ACC112 (cell line): ENCODE data around the gene DNAH11.
"Not testable (repeated sequence)": the region's sequence is repeated elsewhere in the genome, so short reads cannot be mapped to it uniquely, and the experiment has no call there.

Source experiments
- H2AFZ ChIP-seq: fragments of 200-600 bp; sonication (generic); one replicate; pipeline ENCODE4 v1.6.0; 2017; ENCODE audit warnings: antibody characterized with exemption, low read length; ENCODE audit not compliant: unreplicated experiment
- H3K27ac ChIP-seq: fragments of 200-600 bp; sonication (generic); 2 replicates; pipeline ENCODE4 v1.5.1; 2014; ENCODE audit warnings: low read depth, mild to moderate bottlenecking, antibody characterized with exemption, low read length, moderate library complexity
- H3K27me3 ChIP-seq: fragments of 200-600 bp; sonication (generic); 2 replicates; pipeline ENCODE4 v1.6.1; 2014; ENCODE audit warnings: mild to moderate bottlenecking, antibody characterized with exemption, low read length, moderate library complexity, mixed read lengths; ENCODE audit not compliant: insufficient read depth
- H3K36me3 ChIP-seq: fragments of 200-600 bp; sonication (generic); 2 replicates; pipeline ENCODE4 v1.6.1; 2016; ENCODE audit warnings: mild to moderate bottlenecking, antibody characterized with exemption, low read length, moderate library complexity, mixed read lengths; ENCODE audit not compliant: insufficient read depth
- H3K4me1 ChIP-seq: fragments of 200-600 bp; sonication (generic); one replicate; pipeline ENCODE4 v1.6.1; 2016; ENCODE audit warnings: low read length, mixed read lengths; ENCODE audit not compliant: insufficient read depth, unreplicated experiment, control insufficient read depth
- H3K4me3 ChIP-seq: fragments of 200-600 bp; sonication (generic); 2 replicates; pipeline ENCODE4 v1.5.1; 2014; ENCODE audit warnings: mild to moderate bottlenecking, low read depth, low read length
- H3K79me2 ChIP-seq: fragments of 200-600 bp; sonication (generic); one replicate; pipeline ENCODE4 v1.6.0; 2016; ENCODE audit warnings: low read length; ENCODE audit not compliant: control insufficient read depth, unreplicated experiment, insufficient read depth

The DNAH11 gene

GRCh38 chr7:21526448-21526847, 16.4 kb upstream of the DNAH11 start:
- Histone ChIP-seq H3K27me3 (no peaks in the 10 kb centered on the region), H3K27ac (no peak overlapping the region), H3K4me3 (no peak overlapping the region), H3K79me2 (no peaks in the 10 kb centered on the region), H2AFZ (no peak overlapping the region), H3K36me3 (no peaks in the 10 kb centered on the region), H3K4me1 (no peaks in the 10 kb centered on the region)

GRCh38 chr7:21532485-21532884, 10.4 kb upstream of the DNAH11 start:
- H2AFZ ChIP-seq, H3K27me3 ChIP-seq, H3K4me1 ChIP-seq, H3K4me3 ChIP-seq, H3K79me2 ChIP-seq, H3K36me3 ChIP-seq, H3K27ac ChIP-seq: not testable (repeated sequence)

- not testable (repeated sequence) for H3K27me3 ChIP-seq, H3K27ac ChIP-seq, H3K4me1 ChIP-seq, H3K4me3 ChIP-seq, H2AFZ ChIP-seq, H3K36me3 ChIP-seq, H3K79me2 ChIP-seq
Observed at GRCh38 chr7:21533646-21534045, 9.2 kb upstream of the DNAH11 start.

- H3K27ac ChIP-seq = not testable (repeated sequence)
Observed at GRCh38 chr7:21536445-21537118, 6.3 kb upstream of the DNAH11 start.

GRCh38 chr7:21538936-21539495, 3.8 kb upstream of the DNAH11 start:
- H3K27ac ChIP-seq = no peak overlapping the region
- peak overlapping the region; percentile 74 for H2AFZ ChIP-seq
- no peaks in the 10 kb centered on the region for H3K36me3 ChIP-seq
- no peaks in the 10 kb centered on the region for H3K79me2 ChIP-seq
- no peaks in the 10 kb centered on the region for H3K4me1 ChIP-seq
- peak overlapping the region; percentile 23; the same call in 1 of the 2 replicates for H3K4me3 ChIP-seq
- H3K27me3 ChIP-seq = 0 out of 2 replicates have a peak, but pooled peaks cover 4% of the 10 kb centered on the region

More at GRCh38 chr7:21536445-21537118, 6.3 kb upstream of the DNAH11 start:
- not testable (repeated sequence) for H3K4me1 ChIP-seq, H3K36me3 ChIP-seq, H3K79me2 ChIP-seq, H3K27me3 ChIP-seq, H2AFZ ChIP-seq, H3K4me3 ChIP-seq

- H3K4me3 ChIP-seq = peak overlapping the region; percentile 82
- H3K4me1 ChIP-seq = peaks cover 4% of the 10 kb centered on the region
- H3K27ac ChIP-seq = no peak overlapping the region
- 0 out of 2 replicates have a peak, but pooled peaks cover 4% of the 10 kb centered on the region for H3K27me3 ChIP-seq
- H3K36me3 ChIP-seq = no peaks in the 10 kb centered on the region
- no peaks in the 10 kb centered on the region for H3K79me2 ChIP-seq
- H2AFZ ChIP-seq = peak overlapping the region; percentile 87
Observed at GRCh38 chr7:21543528-21544302, 876 bp downstream of the DNAH11 start.

- Histone ChIP-seq H3K4me3 (peak overlapping the region; percentile 82), H2AFZ (peak overlapping the region; percentile 87)
Observed at GRCh38 chr7:21544303-21544656, 1.4 kb downstream of the DNAH11 start.

GRCh38 chr7:21544715-21545114, 1.9 kb downstream of the DNAH11 start:
- Histone ChIP-seq H3K36me3 (no peaks in the 10 kb centered on the region), H3K4me3 (peak overlapping the region; percentile 82), H2AFZ (no peak overlapping the region), H3K4me1 (peaks cover 4% of the 10 kb centered on the region), H3K27ac (no peak overlapping the region), H3K79me2 (no peaks in the 10 kb centered on the region), H3K27me3 (0 out of 2 replicates have a peak, but pooled peaks cover 4% of the 10 kb centered on the region)

More at GRCh38 chr7:21544303-21544656, 1.4 kb downstream of the DNAH11 start:
- no peak overlapping the region for H3K27ac ChIP-seq
- H3K36me3 ChIP-seq = no peaks in the 10 kb centered on the region
- H3K27me3 ChIP-seq = 0 out of 2 replicates have a peak, but pooled peaks cover 4% of the 10 kb centered on the region
- H3K79me2 ChIP-seq = no peaks in the 10 kb centered on the region
- peaks cover 4% of the 10 kb centered on the region for H3K4me1 ChIP-seq

- H3K4me3 ChIP-seq = no peak overlapping the region
- no peak overlapping the region for H3K27ac ChIP-seq
- no peaks in the 10 kb centered on the region for H3K79me2 ChIP-seq
- peaks cover 4% of the 10 kb centered on the region for H3K4me1 ChIP-seq
- peak overlapping the region; percentile 63 for H2AFZ ChIP-seq
- H3K27me3 ChIP-seq = 0 out of 2 replicates have a peak, but pooled peaks cover 2% of the 10 kb centered on the region
- H3K36me3 ChIP-seq = no peaks in the 10 kb centered on the region
Observed at GRCh38 chr7:21547501-21547900, 4.7 kb downstream of the DNAH11 start.

- Histone ChIP-seq H3K27ac (no peak overlapping the region), H3K4me1 (peaks cover 4% of the 10 kb centered on the region), H2AFZ (no peak overlapping the region), H3K27me3 (no peaks in the 10 kb centered on the region), H3K36me3 (no peaks in the 10 kb centered on the region), H3K4me3 (no peak overlapping the region), H3K79me2 (no peaks in the 10 kb centered on the region)
Observed at GRCh38 chr7:21548491-21548890, 5.7 kb downstream of the DNAH11 start.
